ENCODE data around the gene HYDIN.
"Not testable (repeated sequence)": the region's sequence is repeated elsewhere in the genome, so short reads cannot be mapped to it uniquely, and the experiment has no call there.

- not testable (repeated sequence) for TF ChIP-seq EZH2 (IDR thresholded peaks at IDR 0.05; ENCODE audit: borderline replicate concordance, insufficient read depth, low read length, poor library complexity, severe bottlenecking); CTCF (IDR thresholded peaks at IDR 0.05; ENCODE audit: poor library complexity, severe bottlenecking); POLR2AphosphoS5 (IDR thresholded peaks at IDR 0.05); REST (IDR thresholded peaks at IDR 0.05; ENCODE audit: borderline replicate concordance); EP300 (conservative IDR thresholded peaks at IDR 0.05; ENCODE audit: poor library complexity, severe bottlenecking); RAD21 (conservative IDR thresholded peaks at IDR 0.05)
Observed at GRCh38 chr16:71080777-71081176, 149.7 kb downstream of the HYDIN start.
